ENCODE data around the gene TM4SF18.

The TM4SF18 gene

GRCh38 chr3:149299938-149300801 lies 33.3 kb downstream of the TM4SF18 start:
- TF ChIP-seq GATA2 (IDR thresholded peaks at IDR 0.05; ENCODE audit: low read depth, low read length) (no peak), GATA3 (IDR thresholded peaks at IDR 0.05; ENCODE audit: low read depth, low read length) (no peak)

- TF ChIP-seq GATA2 (IDR thresholded peaks at IDR 0.05; ENCODE audit: low read depth, low read length): no peak
- TF ChIP-seq GATA3 (IDR thresholded peaks at IDR 0.05; ENCODE audit: low read depth, low read length): no peak
Observed at GRCh38 chr3:149296972-149297371, 36.5 kb downstream of the TM4SF18 start.

- no peak for TF ChIP-seq GATA2 (IDR thresholded peaks at IDR 0.05; ENCODE audit: low read depth, low read length)
- TF ChIP-seq GATA3 (IDR thresholded peaks at IDR 0.05; ENCODE audit: low read depth, low read length): no peak
Observed at GRCh38 chr3:149292666-149293065, 40.8 kb downstream of the TM4SF18 start.

- no peak for TF ChIP-seq GATA3 (IDR thresholded peaks at IDR 0.05; ENCODE audit: low read depth, low read length)
- TF ChIP-seq GATA2 (IDR thresholded peaks at IDR 0.05; ENCODE audit: low read depth, low read length): no peak
Observed at GRCh38 chr3:149291178-149291577, 42.3 kb downstream of the TM4SF18 start.

- no peak for TF ChIP-seq GATA3 (IDR thresholded peaks at IDR 0.05; ENCODE audit: low read depth, low read length)
- TF ChIP-seq GATA2 (IDR thresholded peaks at IDR 0.05; ENCODE audit: low read depth, low read length): no peak
Observed at GRCh38 chr3:149288655-149289054, 44.8 kb downstream of the TM4SF18 start.

- TF ChIP-seq GATA3 (IDR thresholded peaks at IDR 0.05; ENCODE audit: low read depth, low read length): no peak
- TF ChIP-seq GATA2 (IDR thresholded peaks at IDR 0.05; ENCODE audit: low read depth, low read length): no peak
Observed at GRCh38 chr3:149284034-149284433, 49.4 kb downstream of the TM4SF18 start.

DNA sequence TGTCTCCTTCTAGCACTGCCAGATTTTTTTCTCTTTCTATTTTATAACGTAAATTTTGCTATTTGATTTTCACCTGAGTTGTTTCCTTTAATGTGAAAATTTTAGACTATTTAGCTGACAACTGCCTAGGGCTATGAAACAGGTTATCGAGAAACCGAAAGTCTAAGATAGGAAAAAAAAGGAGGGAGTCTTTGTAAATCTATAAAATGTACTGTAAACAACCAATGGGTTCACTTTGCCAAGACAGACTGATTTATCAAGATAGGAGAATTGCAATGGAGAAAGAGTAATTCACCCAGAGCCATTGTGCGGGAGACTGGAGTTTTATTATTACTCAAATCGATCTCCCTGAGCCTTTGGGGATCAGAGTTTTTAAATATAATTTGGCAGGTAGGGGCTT lies 50.0 kb downstream of the TM4SF18 start:
- TF ChIP-seq GATA3 (IDR thresholded peaks at IDR 0.05; ENCODE audit: low read depth, low read length): no peak
- TF ChIP-seq GATA2 (IDR thresholded peaks at IDR 0.05; ENCODE audit: low read depth, low read length): no peak

DNA sequence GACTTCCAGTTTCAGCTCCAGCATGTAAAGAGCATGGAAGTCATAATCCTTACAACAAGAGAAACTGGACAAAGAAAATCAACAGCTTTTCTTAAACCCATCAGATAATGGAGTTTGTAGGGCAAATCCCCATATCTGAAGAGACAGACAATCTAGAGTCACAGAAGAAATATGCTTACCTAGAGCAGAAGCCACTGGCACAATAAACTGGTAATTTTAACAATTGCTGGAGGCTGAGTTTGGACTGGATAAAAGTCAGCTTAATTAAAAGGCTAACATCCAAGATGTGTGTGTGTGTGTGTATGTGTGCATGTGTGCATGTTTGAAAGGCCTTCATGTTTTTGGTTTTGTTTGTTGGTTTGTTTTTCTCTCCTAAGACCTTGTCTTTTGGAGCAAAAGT lies 50.6 kb downstream of the TM4SF18 start:
- TF ChIP-seq GATA2 (IDR thresholded peaks at IDR 0.05; ENCODE audit: low read depth, low read length) (no peak), GATA3 (IDR thresholded peaks at IDR 0.05; ENCODE audit: low read depth, low read length) (no peak)

GRCh38 chr3:149282322-149282721 lies 51.1 kb downstream of the TM4SF18 start:
- TF ChIP-seq GATA3 (IDR thresholded peaks at IDR 0.05; ENCODE audit: low read depth, low read length) (no peak), GATA2 (IDR thresholded peaks at IDR 0.05; ENCODE audit: low read depth, low read length) (no peak)

DNA sequence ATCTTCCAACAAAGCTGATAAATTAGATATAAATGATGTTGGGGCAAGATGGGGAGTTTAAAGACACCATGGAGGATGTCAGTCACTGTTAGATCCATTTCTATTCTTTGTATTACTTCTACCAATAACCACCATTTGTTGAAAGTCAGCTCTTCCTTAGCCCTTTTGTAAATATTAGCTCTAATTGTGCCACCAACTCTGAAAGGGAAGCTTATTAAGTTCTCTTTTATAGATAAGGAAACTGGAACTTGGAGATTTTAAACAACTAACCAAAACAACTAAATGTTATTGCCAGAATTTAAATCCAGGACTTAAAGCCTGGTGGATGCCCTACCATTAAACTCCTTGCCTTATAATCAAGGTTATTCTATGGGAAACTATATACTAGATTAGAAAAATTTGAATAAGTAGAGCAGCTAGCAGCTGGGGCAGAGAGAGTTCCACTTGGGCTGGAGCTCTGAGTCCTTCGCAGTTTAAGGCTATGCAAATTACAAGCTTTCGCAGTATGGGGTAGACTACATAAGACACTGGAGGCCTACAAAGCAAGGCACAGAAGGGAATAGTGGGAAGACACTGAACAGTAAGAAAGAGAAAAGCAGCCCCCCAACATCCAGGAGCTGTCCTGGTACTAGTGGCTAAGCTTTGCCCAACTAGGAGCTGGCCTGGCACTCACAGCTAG lies 52.6 kb downstream of the TM4SF18 start:
- TF ChIP-seq GATA2 (IDR thresholded peaks at IDR 0.05; ENCODE audit: low read depth, low read length): no peak
- no peak for TF ChIP-seq GATA3 (IDR thresholded peaks at IDR 0.05; ENCODE audit: low read depth, low read length)

GRCh38 chr3:149278911-149279310 lies 54.5 kb downstream of the TM4SF18 start:
- TF ChIP-seq GATA2 (IDR thresholded peaks at IDR 0.05; ENCODE audit: low read depth, low read length) (no peak), GATA3 (IDR thresholded peaks at IDR 0.05; ENCODE audit: low read depth, low read length) (no peak)

DNA sequence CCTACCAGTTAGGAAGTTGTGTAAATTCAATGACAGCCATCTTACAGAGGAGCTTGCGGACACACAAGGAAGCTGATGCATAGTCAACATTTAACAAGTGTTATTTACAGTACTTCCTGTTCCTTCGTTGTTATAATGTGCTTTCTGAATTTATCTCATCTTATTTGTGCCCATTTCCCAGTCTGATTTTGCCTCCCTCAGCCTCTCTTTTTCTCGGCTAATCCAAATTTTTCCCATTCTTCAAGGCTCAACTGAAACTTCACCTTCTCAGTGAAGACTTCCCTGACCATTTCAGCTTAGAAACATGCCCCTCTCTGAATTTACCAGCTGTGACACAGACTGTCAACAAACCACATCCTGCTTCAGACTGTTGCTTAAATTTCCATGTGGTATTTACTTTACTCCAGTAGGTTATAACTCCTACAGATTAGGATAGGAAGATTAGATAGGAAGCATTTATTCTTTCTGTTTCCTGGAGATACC lies 56.1 kb downstream of the TM4SF18 start:
- TF ChIP-seq GATA3 (IDR thresholded peaks at IDR 0.05; ENCODE audit: low read depth, low read length) (no peak), GATA2 (IDR thresholded peaks at IDR 0.05; ENCODE audit: low read depth, low read length) (no peak)

GRCh38 chr3:149276619-149277018 lies 56.8 kb downstream of the TM4SF18 start:
- no peak for TF ChIP-seq GATA2 (IDR thresholded peaks at IDR 0.05; ENCODE audit: low read depth, low read length)
- no peak for TF ChIP-seq GATA3 (IDR thresholded peaks at IDR 0.05; ENCODE audit: low read depth, low read length)

- TF ChIP-seq GATA2 (IDR thresholded peaks at IDR 0.05; ENCODE audit: low read depth, low read length) (no peak), GATA3 (IDR thresholded peaks at IDR 0.05; ENCODE audit: low read depth, low read length) (no peak)
Observed at GRCh38 chr3:149274220-149274619, 59.2 kb downstream of the TM4SF18 start.
